Measurements from ENCODE around the gene CASTOR1.

CASTOR1 gene

GRCh38 chr22:30326255-30326705 lies 37.0 kb upstream of the CASTOR1 start:
- TF ChIP-seq CTCF (IDR thresholded peaks at IDR 0.05; ENCODE audit: insufficient read depth, low read depth, low read length, missing control alignments), result no peak
- peak overlapping the region; percentile 74 for H3K4me3 ChIP-seq (ENCODE audit: low read length)
- no peak for DNase-seq (ENCODE audit: low read depth)

- no peak for DNase-seq (ENCODE audit: low read depth)
- TF ChIP-seq CTCF (IDR thresholded peaks at IDR 0.05; ENCODE audit: insufficient read depth, low read depth, low read length, missing control alignments), result no peak
- H3K4me3 ChIP-seq (ENCODE audit: low read length), result peak overlapping the region; percentile 74
Observed at GRCh38 chr22:30325724-30326254, 36.5 kb upstream of the CASTOR1 start.

GRCh38 chr22:30325065-30325720 lies 35.9 kb upstream of the CASTOR1 start:
- DNase-seq (ENCODE audit: low read depth), result peak; percentile 94
- no peak for TF ChIP-seq CTCF (IDR thresholded peaks at IDR 0.05; ENCODE audit: insufficient read depth, low read depth, low read length, missing control alignments)
- H3K4me3 ChIP-seq (ENCODE audit: low read length), result peak overlapping the region; percentile 74

GRCh38 chr22:30324014-30324730 lies 34.9 kb upstream of the CASTOR1 start:
- no peak for TF ChIP-seq CTCF (IDR thresholded peaks at IDR 0.05; ENCODE audit: insufficient read depth, low read depth, low read length, missing control alignments)
- no peak for DNase-seq (ENCODE audit: low read depth)
- H3K4me3 ChIP-seq (ENCODE audit: low read length), result no peak overlapping the region

- DNase-seq (ENCODE audit: low read depth), result no peak
- no peak for TF ChIP-seq CTCF (IDR thresholded peaks at IDR 0.05; ENCODE audit: insufficient read depth, low read depth, low read length, missing control alignments)
- no peak overlapping the region for H3K4me3 ChIP-seq (ENCODE audit: low read length)
Observed at GRCh38 chr22:30323246-30323645, 33.9 kb upstream of the CASTOR1 start.

- no peak for DNase-seq (ENCODE audit: low read depth)
- H3K4me3 ChIP-seq (ENCODE audit: low read length), result no peak overlapping the region
- no peak for TF ChIP-seq CTCF (IDR thresholded peaks at IDR 0.05; ENCODE audit: insufficient read depth, low read depth, low read length, missing control alignments)
Observed at GRCh38 chr22:30321461-30321860, 32.2 kb upstream of the CASTOR1 start.

All from epithelial cell of esophagus (primary cell).